ENCODE data around the gene TAS1R3.

DNA sequence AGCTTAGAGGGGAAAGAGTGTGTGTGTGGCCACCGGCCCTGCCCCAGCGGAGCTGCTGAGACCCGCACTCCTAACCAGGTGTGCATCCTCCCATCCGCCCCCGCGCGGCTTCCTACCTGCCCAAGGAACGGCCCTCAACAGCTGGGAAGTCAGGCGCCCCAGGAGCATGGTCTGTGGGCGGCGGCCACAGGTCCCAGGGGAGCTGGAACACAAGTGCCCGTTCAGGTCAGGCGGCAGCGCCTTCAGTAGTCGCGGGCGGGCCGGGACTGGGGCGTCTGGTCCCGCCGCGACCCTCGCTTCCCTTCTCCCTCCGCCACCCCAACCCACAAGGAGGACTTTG lies 43.5 kb downstream of the TAS1R3 start:
- no peak for TF ChIP-seq MAX (IDR thresholded peaks at IDR 0.05)
- TF ChIP-seq, protein P1, sequence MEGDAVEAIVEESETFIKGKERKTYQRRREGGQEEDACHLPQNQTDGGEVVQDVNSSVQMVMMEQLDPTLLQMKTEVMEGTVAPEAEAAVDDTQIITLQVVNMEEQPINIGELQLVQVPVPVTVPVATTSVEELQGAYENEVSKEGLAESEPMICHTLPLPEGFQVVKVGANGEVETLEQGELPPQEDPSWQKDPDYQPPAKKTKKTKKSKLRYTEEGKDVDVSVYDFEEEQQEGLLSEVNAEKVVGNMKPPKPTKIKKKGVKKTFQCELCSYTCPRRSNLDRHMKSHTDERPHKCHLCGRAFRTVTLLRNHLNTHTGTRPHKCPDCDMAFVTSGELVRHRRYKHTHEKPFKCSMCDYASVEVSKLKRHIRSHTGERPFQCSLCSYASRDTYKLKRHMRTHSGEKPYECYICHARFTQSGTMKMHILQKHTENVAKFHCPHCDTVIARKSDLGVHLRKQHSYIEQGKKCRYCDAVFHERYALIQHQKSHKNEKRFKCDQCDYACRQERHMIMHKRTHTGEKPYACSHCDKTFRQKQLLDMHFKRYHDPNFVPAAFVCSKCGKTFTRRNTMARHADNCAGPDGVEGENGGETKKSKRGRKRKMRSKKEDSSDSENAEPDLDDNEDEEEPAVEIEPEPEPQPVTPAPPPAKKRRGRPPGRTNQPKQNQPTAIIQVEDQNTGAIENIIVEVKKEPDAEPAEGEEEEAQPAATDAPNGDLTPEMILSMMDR (IDR thresholded peaks at IDR 0.05 in 2 of 3, conservative IDR thresholded peaks at IDR 0.05 in 1 of 3; ENCODE audit: borderline replicate concordance in 1 of 3, insufficient read depth in 1 of 3, low read depth in 2 of 3, low read length in 2 of 3), result no peak

Measured in HCT116 (cell line).